ENCODE data around the gene CC2D2B. TPM values are rescaled to one million over a fixed set of nuclear protein-coding genes. Genes with fewer than 3 reads are reported as not detected.

CC2D2B gene
- total and polyA plus RNA-seq, 2 of the 13 experiments (the other 11 are each of a cell fraction or from before 2014, with no cell fraction given): 0.20 TPM; not detected in 1

GRCh38 chr10:96043033-96043892 is 135.5 kb downstream of the CC2D2B start, which contains the start of gene CCNJ (continued):
- TF ChIP-seq ZNF891 (CRISPR knock-in tag; IDR thresholded peaks at IDR 0.05) (peak; percentile 67), ZNF430 (CRISPR knock-in tag; IDR thresholded peaks at IDR 0.05) (no peak), ZNF235 (CRISPR knock-in tag; IDR thresholded peaks at IDR 0.05; ENCODE audit: borderline replicate concordance) (0 out of 2 replicates have a peak, but pooled peaks have one; percentile 53), PHB2 (IDR thresholded peaks at IDR 0.05; ENCODE audit: partially characterized antibody) (no peak), MEIS2 (CRISPR knock-in tag; IDR thresholded peaks at IDR 0.05) (peak; percentile 68), JUNB (CRISPR knock-in tag; IDR thresholded peaks at IDR 0.05; ENCODE audit: borderline replicate concordance) (no peak), ZNF782 (CRISPR knock-in tag; IDR thresholded peaks at IDR 0.05; ENCODE audit: borderline replicate concordance) (peak; percentile 84; the same call in 1 of the 2 replicates), SP4 (CRISPR knock-in tag; IDR thresholded peaks at IDR 0.05) (peak; percentile 83), MLLT10 (CRISPR knock-in tag; IDR thresholded peaks at IDR 0.05) (no peak), HIVEP1 (CRISPR knock-in tag; IDR thresholded peaks at IDR 0.05) (no peak), CSRNP1 (CRISPR knock-in tag; IDR thresholded peaks at IDR 0.05) (peak; percentile 73; the same call in 1 of the 2 replicates), KLF16 (CRISPR knock-in tag; IDR thresholded peaks at IDR 0.05) (peak; percentile 25 to 55; a peak in 1 of 4 replicates), ZMYM2 (CRISPR knock-in tag; IDR thresholded peaks at IDR 0.05) (no peak), ZBTB38 (CRISPR knock-in tag; IDR thresholded peaks at IDR 0.05) (peak; percentile 89), E2F5 (CRISPR knock-in tag; conservative IDR thresholded peaks at IDR 0.05) (peak; percentile 74; the same call in 1 of the 2 replicates), ZBTB3 (CRISPR knock-in tag; IDR thresholded peaks at IDR 0.05; ENCODE audit: borderline replicate concordance, low read depth) (no peak), BHLHE40 (IDR thresholded peaks at IDR 0.05; ENCODE audit: low read length) (0 out of 2 replicates have a peak, but pooled peaks have one; percentile 19)
- TF ChIP-seq, protein P1, sequence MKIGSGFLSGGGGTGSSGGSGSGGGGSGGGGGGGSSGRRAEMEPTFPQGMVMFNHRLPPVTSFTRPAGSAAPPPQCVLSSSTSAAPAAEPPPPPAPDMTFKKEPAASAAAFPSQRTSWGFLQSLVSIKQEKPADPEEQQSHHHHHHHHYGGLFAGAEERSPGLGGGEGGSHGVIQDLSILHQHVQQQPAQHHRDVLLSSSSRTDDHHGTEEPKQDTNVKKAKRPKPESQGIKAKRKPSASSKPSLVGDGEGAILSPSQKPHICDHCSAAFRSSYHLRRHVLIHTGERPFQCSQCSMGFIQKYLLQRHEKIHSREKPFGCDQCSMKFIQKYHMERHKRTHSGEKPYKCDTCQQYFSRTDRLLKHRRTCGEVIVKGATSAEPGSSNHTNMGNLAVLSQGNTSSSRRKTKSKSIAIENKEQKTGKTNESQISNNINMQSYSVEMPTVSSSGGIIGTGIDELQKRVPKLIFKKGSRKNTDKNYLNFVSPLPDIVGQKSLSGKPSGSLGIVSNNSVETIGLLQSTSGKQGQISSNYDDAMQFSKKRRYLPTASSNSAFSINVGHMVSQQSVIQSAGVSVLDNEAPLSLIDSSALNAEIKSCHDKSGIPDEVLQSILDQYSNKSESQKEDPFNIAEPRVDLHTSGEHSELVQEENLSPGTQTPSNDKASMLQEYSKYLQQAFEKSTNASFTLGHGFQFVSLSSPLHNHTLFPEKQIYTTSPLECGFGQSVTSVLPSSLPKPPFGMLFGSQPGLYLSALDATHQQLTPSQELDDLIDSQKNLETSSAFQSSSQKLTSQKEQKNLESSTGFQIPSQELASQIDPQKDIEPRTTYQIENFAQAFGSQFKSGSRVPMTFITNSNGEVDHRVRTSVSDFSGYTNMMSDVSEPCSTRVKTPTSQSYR (CRISPR knock-in tag; IDR thresholded peaks at IDR 0.05; ENCODE audit: borderline replicate concordance): peak; percentile 22; the same call in 1 of the 2 replicates
- TF ChIP-seq, protein P2, sequence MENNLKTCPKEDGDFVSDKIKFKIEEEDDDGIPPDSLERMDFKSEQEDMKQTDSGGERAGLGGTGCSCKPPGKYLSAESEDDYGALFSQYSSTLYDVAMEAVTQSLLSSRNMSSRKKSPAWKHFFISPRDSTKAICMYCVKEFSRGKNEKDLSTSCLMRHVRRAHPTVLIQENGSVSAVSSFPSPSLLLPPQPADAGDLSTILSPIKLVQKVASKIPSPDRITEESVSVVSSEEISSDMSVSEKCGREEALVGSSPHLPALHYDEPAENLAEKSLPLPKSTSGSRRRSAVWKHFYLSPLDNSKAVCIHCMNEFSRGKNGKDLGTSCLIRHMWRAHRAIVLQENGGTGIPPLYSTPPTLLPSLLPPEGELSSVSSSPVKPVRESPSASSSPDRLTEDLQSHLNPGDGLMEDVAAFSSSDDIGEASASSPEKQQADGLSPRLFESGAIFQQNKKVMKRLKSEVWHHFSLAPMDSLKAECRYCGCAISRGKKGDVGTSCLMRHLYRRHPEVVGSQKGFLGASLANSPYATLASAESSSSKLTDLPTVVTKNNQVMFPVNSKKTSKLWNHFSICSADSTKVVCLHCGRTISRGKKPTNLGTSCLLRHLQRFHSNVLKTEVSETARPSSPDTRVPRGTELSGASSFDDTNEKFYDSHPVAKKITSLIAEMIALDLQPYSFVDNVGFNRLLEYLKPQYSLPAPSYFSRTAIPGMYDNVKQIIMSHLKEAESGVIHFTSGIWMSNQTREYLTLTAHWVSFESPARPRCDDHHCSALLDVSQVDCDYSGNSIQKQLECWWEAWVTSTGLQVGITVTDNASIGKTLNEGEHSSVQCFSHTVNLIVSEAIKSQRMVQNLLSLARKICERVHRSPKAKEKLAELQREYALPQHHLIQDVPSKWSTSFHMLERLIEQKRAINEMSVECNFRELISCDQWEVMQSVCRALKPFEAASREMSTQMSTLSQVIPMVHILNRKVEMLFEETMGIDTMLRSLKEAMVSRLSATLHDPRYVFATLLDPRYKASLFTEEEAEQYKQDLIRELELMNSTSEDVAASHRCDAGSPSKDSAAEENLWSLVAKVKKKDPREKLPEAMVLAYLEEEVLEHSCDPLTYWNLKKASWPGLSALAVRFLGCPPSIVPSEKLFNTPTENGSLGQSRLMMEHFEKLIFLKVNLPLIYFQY (CRISPR knock-in tag; IDR thresholded peaks at IDR 0.05; ENCODE audit: borderline replicate concordance): peak; percentile 60; the same call in 1 of the 2 replicates
